ENCODE results near the gene TRAF4. TPM values are rescaled to one million over a fixed set of nuclear protein-coding genes. Genes with fewer than 3 reads are reported as not detected.

The TRAF4 gene
- total and polyA plus RNA-seq, 4 donors, result 35.7 to 92.4 (median 54.1) TPM

DNA sequence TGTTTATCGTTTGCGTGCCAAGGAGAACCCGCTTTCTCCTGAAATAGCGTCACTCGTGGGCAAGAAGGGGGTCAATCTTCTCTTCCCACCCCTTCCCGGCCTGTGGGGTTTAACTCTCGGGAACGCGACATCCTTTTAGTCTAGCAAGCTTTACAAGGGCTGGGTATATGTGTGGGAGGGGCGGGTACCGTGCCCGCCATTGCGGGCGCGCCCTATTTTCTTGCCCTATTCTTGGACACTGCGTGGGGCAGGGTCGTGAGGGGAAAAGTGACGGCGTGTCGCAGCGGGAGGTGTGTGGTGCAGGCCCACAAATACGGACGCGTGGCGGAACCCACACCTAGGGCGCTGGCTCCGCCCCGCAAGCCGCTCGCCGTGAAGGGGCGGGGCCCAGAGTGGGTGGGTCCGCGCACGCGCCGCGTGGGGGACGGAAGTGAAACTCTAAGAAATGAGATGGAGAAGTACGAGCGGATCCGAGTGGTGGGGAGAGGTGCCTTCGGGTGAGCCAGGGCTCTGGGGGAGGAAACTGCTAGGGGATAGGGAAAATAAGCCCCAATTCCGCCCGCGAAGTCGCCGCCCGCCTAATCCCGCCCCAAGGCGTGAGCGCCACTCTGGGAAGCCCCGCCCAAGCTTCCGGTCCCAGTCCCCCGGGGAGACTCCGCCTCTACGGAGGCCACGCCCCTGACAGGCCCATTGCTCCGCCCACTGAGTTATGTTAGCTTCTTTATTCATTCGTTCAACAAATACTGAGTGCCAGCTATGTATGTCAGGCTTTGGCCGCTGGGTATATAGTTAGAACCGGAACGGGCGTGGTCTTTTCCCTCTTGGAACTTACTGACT lies 15.2 kb upstream of the TRAF4 start, which contains the start of gene NEK8:
TSS of gene NEK8 (plus strand) at position 425 of the 837 bp plus-strand sequence. CDS start at position 451, 26 bp downstream.
- Histone ChIP-seq H3K27me3 (ENCODE audit: control insufficient read depth in 3 of 3, insufficient read depth in 3 of 3, low read length in 2 of 3) (no peaks in the 10 kb centered on the region), H3K9me3 (ENCODE audit: control insufficient read depth in 4 of 4, insufficient read depth in 3 of 4, low read length in 3 of 4) (no peaks in the 10 kb centered on the region), H3K4me3 (peak within 1 kb of the TSS; percentile 46), H3K4me1 (ENCODE audit: control insufficient read depth in 5 of 5, insufficient read depth in 5 of 5, low read length in 5 of 5) (peaks cover 0 to 31% (median 5%) of the 10 kb centered on the region in 5 donors), H3K36me3 (ENCODE audit: control insufficient read depth in 4 of 4, insufficient read depth in 4 of 4, low read length in 4 of 4) (peaks cover under 1 to 9% (median 6%) of the 10 kb centered on the region in 4 donors), H3K27ac (ENCODE audit: low read depth in 1 of 2, low read length in 1 of 2) (peak within 1 kb of the TSS; percentile 91 to 97), H3K9ac (ENCODE audit: insufficient read depth in 1 of 2, low read length in 2 of 2) (peak within 1 kb of the TSS; percentile 46 to 89)
- DNase-seq, result peak; percentile 97 to 98 (median 98)
- 0% methylated on average over 55 to 64 of the region's 64 CpGs for WGBS, 2 donors
- peak; percentile 73 for ATAC-seq (ENCODE audit: insufficient read depth, low FRiP score)
- TF ChIP-seq, protein P1, sequence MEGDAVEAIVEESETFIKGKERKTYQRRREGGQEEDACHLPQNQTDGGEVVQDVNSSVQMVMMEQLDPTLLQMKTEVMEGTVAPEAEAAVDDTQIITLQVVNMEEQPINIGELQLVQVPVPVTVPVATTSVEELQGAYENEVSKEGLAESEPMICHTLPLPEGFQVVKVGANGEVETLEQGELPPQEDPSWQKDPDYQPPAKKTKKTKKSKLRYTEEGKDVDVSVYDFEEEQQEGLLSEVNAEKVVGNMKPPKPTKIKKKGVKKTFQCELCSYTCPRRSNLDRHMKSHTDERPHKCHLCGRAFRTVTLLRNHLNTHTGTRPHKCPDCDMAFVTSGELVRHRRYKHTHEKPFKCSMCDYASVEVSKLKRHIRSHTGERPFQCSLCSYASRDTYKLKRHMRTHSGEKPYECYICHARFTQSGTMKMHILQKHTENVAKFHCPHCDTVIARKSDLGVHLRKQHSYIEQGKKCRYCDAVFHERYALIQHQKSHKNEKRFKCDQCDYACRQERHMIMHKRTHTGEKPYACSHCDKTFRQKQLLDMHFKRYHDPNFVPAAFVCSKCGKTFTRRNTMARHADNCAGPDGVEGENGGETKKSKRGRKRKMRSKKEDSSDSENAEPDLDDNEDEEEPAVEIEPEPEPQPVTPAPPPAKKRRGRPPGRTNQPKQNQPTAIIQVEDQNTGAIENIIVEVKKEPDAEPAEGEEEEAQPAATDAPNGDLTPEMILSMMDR (IDR thresholded peaks at IDR 0.05; ENCODE audit: control extremely low read depth, extremely low read depth), result no peak

DNA sequence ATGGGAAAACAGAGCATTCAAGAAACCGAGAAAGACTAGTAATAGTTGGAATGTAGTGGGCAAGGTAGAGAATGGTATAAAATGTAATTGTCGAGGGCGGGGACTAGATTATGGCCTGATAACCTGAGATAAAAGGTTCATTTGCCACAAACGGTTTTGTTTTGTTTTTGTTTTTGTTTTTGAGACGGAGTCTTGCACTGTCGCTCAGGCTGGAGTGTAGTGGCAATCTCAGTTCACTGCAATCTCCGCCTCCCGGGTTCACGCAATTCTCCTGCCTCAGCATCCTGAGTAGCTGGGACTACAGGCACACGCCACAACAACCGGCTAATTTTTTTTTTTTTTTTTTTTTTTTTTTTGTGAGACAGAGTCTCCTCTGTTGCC lies 13.9 kb upstream of the TRAF4 start:
- ATAC-seq (ENCODE audit: insufficient read depth, low FRiP score) (no peak), DNase-seq (no peak)
- no peak overlapping the region for H3K9ac ChIP-seq (ENCODE audit: insufficient read depth in 1 of 2, low read length in 2 of 2)
- H3K4me3 ChIP-seq, result no peak overlapping the region
- no peaks in the 10 kb centered on the region for H3K9me3 ChIP-seq (ENCODE audit: control insufficient read depth in 4 of 4, insufficient read depth in 3 of 4, low read length in 3 of 4)
- TF ChIP-seq, protein P1 (IDR thresholded peaks at IDR 0.05; ENCODE audit: control extremely low read depth, extremely low read depth), result no peak
- H3K4me1 ChIP-seq (ENCODE audit: control insufficient read depth in 5 of 5, insufficient read depth in 5 of 5, low read length in 5 of 5), result peaks cover 0 to 28% (median 5%) of the 10 kb centered on the region in 5 donors
- no peak overlapping the region for H3K27ac ChIP-seq (ENCODE audit: low read depth in 1 of 2, low read length in 1 of 2)
- 91 to 92% methylated on average over 9 to 11 of the region's 11 CpGs for WGBS, 2 donors
- no peaks in the 10 kb centered on the region for H3K27me3 ChIP-seq (ENCODE audit: control insufficient read depth in 3 of 3, insufficient read depth in 3 of 3, low read length in 2 of 3)
- H3K36me3 ChIP-seq (ENCODE audit: control insufficient read depth in 4 of 4, insufficient read depth in 4 of 4, low read length in 4 of 4), result peaks cover 0 to 7% (median 3%) of the 10 kb centered on the region in 4 donors

DNA sequence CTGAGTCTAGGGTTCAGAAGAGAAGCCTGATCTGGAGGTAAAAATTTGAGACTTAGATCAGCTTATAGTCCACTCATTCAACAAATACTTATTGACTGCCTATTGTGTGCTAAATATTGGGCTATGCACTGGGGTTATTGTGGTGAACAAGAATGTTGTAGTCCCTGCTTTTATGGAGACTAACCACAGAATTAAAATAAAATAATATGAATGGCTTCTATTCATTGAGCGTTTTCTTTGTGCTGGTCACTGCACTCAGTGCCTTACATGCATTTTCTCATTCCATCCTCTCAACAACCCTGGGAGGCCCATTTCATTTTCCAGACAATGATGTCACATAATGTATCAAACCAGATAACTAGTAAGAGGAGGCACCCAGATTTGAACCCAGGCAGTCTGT lies 10.5 kb upstream of the TRAF4 start:
- ATAC-seq (ENCODE audit: insufficient read depth, low FRiP score), result no peak

More for the DNA sequence above, 10.5 kb upstream of the TRAF4 start:
- H3K27me3 ChIP-seq (ENCODE audit: control insufficient read depth in 3 of 3, insufficient read depth in 3 of 3, low read length in 2 of 3), result no peaks in the 10 kb centered on the region
- TF ChIP-seq, protein P1 (IDR thresholded peaks at IDR 0.05; ENCODE audit: control extremely low read depth, extremely low read depth), result no peak
- no peak overlapping the region for H3K4me3 ChIP-seq
- peaks cover 0 to 5% (median 0%) of the 10 kb centered on the region in 5 donors for H3K4me1 ChIP-seq (ENCODE audit: control insufficient read depth in 5 of 5, insufficient read depth in 5 of 5, low read length in 5 of 5)
- DNase-seq, result no peak
- H3K36me3 ChIP-seq (ENCODE audit: control insufficient read depth in 4 of 4, insufficient read depth in 4 of 4, low read length in 4 of 4), result peaks cover 0 to 7% (median 0%) of the 10 kb centered on the region in 4 donors
- no peak overlapping the region for H3K9ac ChIP-seq (ENCODE audit: insufficient read depth in 1 of 2, low read length in 2 of 2)
- WGBS, 2 donors, result 95 to 96% methylated on average over 1 of the region's 1 CpG
- no peak overlapping the region for H3K27ac ChIP-seq (ENCODE audit: low read depth in 1 of 2, low read length in 1 of 2)
- H3K9me3 ChIP-seq (ENCODE audit: control insufficient read depth in 4 of 4, insufficient read depth in 3 of 4, low read length in 3 of 4), result no peaks in the 10 kb centered on the region

Data from lung (tissue), 12 donors.